Measurements from ENCODE around the gene CIAO2B. TPM values are rescaled to one million over a fixed set of nuclear protein-coding genes. Genes with fewer than 3 reads are reported as not detected.

CIAO2B gene
- total and polyA plus RNA-seq, 2 experiments from 2014 or later, result 92.4 to 181 TPM

- Mint-ChIP-seq H3K4me3 (no peak overlapping the region), H3K27ac (no peak overlapping the region)
These were observed 48.7 kb downstream of the CIAO2B start for GRCh38 chr16:66885491-66885890.

More at GRCh38 chr16:66885491-66885890, 48.7 kb downstream of the CIAO2B start:
- peaks cover 26% of the 10 kb centered on the region; the same call in 1 of the 2 replicates for H4K20me1 ChIP-seq (replicated peaks; ENCODE audit: insufficient read depth)
- peaks cover 10% of the 10 kb centered on the region for H3K4me1 Mint-ChIP-seq
- H3K36me3 Mint-ChIP-seq (ENCODE audit: low read depth), result peaks cover 40% of the 10 kb centered on the region
- H3K4me2 ChIP-seq, result no peak overlapping the region
- H3K79me2 ChIP-seq (replicated peaks; ENCODE audit: insufficient read depth), result peaks cover 41% of the 10 kb centered on the region
- no peaks in the 10 kb centered on the region for H3K9me2 ChIP-seq (ENCODE audit: insufficient read depth)
- no peaks in the 10 kb centered on the region for H3K9me3 Mint-ChIP-seq
- no peaks in the 10 kb centered on the region for H3F3A ChIP-seq (replicated peaks; ENCODE audit: low read depth)
- H3K4me3 ChIP-seq, result no peak overlapping the region
- ATAC-seq (no peak), DNase-seq (ENCODE audit: low spot score) (no peak)
- H3K27me3 Mint-ChIP-seq (ENCODE audit: insufficient read depth, low read depth, poor library complexity), result peaks cover 2% of the 10 kb centered on the region
- TF ChIP-seq ZNF114 (CRISPR knock-in tag; IDR thresholded peaks at IDR 0.05) (no peak), CREB1 (CRISPR knock-in tag; IDR thresholded peaks at IDR 0.05; ENCODE audit: low read depth) (no peak), ZNF331 (CRISPR knock-in tag; IDR thresholded peaks at IDR 0.05; ENCODE audit: low read depth) (no peak), STAT1 (IDR thresholded peaks at IDR 0.05; ENCODE audit: unreplicated experiment) (no peak), NANOG (IDR thresholded peaks at IDR 0.05; ENCODE audit: borderline replicate concordance) (no peak), EZH2 (IDR thresholded peaks at IDR 0.05; ENCODE audit: low read depth, unreplicated experiment) (no peak), JUNB (IDR thresholded peaks at IDR 0.05; ENCODE audit: unreplicated experiment) (no peak), POLR2AphosphoS5 (IDR thresholded peaks at IDR 0.05; ENCODE audit: low read depth) (no peak), EZH2phosphoT487 (IDR thresholded peaks at IDR 0.05; ENCODE audit: unreplicated experiment) (no peak)
- TF ChIP-seq, protein P1, sequence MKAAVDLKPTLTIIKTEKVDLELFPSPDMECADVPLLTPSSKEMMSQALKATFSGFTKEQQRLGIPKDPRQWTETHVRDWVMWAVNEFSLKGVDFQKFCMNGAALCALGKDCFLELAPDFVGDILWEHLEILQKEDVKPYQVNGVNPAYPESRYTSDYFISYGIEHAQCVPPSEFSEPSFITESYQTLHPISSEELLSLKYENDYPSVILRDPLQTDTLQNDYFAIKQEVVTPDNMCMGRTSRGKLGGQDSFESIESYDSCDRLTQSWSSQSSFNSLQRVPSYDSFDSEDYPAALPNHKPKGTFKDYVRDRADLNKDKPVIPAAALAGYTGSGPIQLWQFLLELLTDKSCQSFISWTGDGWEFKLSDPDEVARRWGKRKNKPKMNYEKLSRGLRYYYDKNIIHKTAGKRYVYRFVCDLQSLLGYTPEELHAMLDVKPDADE (IDR thresholded peaks at IDR 0.05), result no peak
- TF ChIP-seq, protein P2, sequence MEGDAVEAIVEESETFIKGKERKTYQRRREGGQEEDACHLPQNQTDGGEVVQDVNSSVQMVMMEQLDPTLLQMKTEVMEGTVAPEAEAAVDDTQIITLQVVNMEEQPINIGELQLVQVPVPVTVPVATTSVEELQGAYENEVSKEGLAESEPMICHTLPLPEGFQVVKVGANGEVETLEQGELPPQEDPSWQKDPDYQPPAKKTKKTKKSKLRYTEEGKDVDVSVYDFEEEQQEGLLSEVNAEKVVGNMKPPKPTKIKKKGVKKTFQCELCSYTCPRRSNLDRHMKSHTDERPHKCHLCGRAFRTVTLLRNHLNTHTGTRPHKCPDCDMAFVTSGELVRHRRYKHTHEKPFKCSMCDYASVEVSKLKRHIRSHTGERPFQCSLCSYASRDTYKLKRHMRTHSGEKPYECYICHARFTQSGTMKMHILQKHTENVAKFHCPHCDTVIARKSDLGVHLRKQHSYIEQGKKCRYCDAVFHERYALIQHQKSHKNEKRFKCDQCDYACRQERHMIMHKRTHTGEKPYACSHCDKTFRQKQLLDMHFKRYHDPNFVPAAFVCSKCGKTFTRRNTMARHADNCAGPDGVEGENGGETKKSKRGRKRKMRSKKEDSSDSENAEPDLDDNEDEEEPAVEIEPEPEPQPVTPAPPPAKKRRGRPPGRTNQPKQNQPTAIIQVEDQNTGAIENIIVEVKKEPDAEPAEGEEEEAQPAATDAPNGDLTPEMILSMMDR (conservative IDR thresholded peaks at IDR 0.05; ENCODE audit: low read depth in 2 of 2), result no peak
- TF ChIP-seq, protein P3, sequence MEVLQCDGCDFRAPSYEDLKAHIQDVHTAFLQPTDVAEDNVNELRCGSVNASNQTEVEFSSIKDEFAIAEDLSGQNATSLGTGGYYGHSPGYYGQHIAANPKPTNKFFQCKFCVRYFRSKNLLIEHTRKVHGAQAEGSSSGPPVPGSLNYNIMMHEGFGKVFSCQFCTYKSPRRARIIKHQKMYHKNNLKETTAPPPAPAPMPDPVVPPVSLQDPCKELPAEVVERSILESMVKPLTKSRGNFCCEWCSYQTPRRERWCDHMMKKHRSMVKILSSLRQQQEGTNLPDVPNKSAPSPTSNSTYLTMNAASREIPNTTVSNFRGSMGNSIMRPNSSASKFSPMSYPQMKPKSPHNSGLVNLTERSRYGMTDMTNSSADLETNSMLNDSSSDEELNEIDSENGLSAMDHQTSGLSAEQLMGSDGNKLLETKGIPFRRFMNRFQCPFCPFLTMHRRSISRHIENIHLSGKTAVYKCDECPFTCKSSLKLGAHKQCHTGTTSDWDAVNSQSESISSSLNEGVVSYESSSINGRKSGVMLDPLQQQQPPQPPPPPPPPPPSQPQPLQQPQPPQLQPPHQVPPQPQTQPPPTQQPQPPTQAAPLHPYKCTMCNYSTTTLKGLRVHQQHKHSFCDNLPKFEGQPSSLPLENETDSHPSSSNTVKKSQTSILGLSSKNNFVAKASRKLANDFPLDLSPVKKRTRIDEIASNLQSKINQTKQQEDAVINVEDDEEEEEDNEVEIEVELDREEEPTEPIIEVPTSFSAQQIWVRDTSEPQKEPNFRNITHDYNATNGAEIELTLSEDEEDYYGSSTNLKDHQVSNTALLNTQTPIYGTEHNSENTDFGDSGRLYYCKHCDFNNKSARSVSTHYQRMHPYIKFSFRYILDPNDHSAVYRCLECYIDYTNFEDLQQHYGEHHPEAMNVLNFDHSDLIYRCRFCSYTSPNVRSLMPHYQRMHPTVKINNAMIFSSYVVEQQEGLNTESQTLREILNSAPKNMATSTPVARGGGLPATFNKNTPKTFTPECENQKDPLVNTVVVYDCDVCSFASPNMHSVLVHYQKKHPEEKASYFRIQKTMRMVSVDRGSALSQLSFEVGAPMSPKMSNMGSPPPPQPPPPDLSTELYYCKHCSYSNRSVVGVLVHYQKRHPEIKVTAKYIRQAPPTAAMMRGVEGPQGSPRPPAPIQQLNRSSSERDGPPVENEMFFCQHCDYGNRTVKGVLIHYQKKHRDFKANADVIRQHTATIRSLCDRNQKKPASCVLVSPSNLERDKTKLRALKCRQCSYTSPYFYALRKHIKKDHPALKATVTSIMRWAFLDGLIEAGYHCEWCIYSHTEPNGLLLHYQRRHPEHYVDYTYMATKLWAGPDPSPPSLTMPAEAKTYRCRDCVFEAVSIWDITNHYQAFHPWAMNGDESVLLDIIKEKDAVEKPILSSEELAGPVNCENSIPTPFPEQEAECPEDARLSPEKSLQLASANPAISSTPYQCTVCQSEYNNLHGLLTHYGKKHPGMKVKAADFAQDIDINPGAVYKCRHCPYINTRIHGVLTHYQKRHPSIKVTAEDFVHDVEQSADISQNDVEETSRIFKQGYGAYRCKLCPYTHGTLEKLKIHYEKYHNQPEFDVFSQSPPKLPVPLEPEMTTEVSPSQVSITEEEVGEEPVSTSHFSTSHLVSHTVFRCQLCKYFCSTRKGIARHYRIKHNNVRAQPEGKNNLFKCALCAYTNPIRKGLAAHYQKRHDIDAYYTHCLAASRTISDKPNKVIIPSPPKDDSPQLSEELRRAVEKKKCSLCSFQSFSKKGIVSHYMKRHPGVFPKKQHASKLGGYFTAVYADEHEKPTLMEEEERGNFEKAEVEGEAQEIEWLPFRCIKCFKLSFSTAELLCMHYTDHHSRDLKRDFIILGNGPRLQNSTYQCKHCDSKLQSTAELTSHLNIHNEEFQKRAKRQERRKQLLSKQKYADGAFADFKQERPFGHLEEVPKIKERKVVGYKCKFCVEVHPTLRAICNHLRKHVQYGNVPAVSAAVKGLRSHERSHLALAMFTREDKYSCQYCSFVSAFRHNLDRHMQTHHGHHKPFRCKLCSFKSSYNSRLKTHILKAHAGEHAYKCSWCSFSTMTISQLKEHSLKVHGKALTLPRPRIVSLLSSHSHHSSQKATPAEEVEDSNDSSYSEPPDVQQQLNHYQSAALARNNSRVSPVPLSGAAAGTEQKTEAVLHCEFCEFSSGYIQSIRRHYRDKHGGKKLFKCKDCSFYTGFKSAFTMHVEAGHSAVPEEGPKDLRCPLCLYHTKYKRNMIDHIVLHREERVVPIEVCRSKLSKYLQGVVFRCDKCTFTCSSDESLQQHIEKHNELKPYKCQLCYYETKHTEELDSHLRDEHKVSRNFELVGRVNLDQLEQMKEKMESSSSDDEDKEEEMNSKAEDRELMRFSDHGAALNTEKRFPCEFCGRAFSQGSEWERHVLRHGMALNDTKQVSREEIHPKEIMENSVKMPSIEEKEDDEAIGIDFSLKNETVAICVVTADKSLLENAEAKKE (CRISPR knock-in tag; IDR thresholded peaks at IDR 0.05), result no peak
- TF ChIP-seq, protein P4, sequence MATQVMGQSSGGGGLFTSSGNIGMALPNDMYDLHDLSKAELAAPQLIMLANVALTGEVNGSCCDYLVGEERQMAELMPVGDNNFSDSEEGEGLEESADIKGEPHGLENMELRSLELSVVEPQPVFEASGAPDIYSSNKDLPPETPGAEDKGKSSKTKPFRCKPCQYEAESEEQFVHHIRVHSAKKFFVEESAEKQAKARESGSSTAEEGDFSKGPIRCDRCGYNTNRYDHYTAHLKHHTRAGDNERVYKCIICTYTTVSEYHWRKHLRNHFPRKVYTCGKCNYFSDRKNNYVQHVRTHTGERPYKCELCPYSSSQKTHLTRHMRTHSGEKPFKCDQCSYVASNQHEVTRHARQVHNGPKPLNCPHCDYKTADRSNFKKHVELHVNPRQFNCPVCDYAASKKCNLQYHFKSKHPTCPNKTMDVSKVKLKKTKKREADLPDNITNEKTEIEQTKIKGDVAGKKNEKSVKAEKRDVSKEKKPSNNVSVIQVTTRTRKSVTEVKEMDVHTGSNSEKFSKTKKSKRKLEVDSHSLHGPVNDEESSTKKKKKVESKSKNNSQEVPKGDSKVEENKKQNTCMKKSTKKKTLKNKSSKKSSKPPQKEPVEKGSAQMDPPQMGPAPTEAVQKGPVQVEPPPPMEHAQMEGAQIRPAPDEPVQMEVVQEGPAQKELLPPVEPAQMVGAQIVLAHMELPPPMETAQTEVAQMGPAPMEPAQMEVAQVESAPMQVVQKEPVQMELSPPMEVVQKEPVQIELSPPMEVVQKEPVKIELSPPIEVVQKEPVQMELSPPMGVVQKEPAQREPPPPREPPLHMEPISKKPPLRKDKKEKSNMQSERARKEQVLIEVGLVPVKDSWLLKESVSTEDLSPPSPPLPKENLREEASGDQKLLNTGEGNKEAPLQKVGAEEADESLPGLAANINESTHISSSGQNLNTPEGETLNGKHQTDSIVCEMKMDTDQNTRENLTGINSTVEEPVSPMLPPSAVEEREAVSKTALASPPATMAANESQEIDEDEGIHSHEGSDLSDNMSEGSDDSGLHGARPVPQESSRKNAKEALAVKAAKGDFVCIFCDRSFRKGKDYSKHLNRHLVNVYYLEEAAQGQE (IDR thresholded peaks at IDR 0.05; ENCODE audit: unreplicated experiment), result no peak
- H3K27me3 ChIP-seq (ENCODE audit: insufficient read depth), result no peaks in the 10 kb centered on the region
- H3K27ac ChIP-seq (ENCODE audit: low read depth), result no peak overlapping the region
- no peak overlapping the region for H2AFZ ChIP-seq
- peaks cover 11% of the 10 kb centered on the region; the same call in 1 of the 2 replicates for H3K36me3 ChIP-seq (ENCODE audit: insufficient read depth)
- peaks cover 9% of the 10 kb centered on the region; the same call in 1 of the 2 replicates for H3K4me1 ChIP-seq (ENCODE audit: insufficient read depth)

All from GM23338 (cell line).